Stimulated activated CD8-positive, alpha-beta memory T cell treated with anti-CD3 and anti-CD28 coated beads, Interleukin-7, amount 100 ng/mL, for 48 hours (primary cell): ENCODE results near the gene PPP2R3A.
"Not testable (repeated sequence)": the region's sequence is repeated elsewhere in the genome, so short reads cannot be mapped to it uniquely, and the experiment has no call there.

Experiments used
- DNase-seq, 2 donors: peaks; one replicate each; pipeline ENCODE4 v3.0.0-alpha.2; 2020; ENCODE audit warnings: low read depth in 1 of 2; ENCODE audit errors: extremely low read depth in 1 of 2

Gene PPP2R3A, protein sequence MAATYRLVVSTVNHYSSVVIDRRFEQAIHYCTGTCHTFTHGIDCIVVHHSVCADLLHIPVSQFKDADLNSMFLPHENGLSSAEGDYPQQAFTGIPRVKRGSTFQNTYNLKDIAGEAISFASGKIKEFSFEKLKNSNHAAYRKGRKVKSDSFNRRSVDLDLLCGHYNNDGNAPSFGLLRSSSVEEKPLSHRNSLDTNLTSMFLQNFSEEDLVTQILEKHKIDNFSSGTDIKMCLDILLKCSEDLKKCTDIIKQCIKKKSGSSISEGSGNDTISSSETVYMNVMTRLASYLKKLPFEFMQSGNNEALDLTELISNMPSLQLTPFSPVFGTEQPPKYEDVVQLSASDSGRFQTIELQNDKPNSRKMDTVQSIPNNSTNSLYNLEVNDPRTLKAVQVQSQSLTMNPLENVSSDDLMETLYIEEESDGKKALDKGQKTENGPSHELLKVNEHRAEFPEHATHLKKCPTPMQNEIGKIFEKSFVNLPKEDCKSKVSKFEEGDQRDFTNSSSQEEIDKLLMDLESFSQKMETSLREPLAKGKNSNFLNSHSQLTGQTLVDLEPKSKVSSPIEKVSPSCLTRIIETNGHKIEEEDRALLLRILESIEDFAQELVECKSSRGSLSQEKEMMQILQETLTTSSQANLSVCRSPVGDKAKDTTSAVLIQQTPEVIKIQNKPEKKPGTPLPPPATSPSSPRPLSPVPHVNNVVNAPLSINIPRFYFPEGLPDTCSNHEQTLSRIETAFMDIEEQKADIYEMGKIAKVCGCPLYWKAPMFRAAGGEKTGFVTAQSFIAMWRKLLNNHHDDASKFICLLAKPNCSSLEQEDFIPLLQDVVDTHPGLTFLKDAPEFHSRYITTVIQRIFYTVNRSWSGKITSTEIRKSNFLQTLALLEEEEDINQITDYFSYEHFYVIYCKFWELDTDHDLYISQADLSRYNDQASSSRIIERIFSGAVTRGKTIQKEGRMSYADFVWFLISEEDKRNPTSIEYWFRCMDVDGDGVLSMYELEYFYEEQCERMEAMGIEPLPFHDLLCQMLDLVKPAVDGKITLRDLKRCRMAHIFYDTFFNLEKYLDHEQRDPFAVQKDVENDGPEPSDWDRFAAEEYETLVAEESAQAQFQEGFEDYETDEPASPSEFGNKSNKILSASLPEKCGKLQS (N-terminal part only)

GRCh38 chr3:135965506-135966270, at the start of gene PPP2R3A:
Gene PPP2R3A, plus strand, starts transcription at chr3:135965728. Its CDS starts 35,771 bp downstream, at chr3:136001499.
- DNase-seq = peak; percentile 53 to 54

- DNase-seq = no peak
Measured at GRCh38 chr3:135916310-135916709, 49.2 kb upstream of the PPP2R3A start.

DNA sequence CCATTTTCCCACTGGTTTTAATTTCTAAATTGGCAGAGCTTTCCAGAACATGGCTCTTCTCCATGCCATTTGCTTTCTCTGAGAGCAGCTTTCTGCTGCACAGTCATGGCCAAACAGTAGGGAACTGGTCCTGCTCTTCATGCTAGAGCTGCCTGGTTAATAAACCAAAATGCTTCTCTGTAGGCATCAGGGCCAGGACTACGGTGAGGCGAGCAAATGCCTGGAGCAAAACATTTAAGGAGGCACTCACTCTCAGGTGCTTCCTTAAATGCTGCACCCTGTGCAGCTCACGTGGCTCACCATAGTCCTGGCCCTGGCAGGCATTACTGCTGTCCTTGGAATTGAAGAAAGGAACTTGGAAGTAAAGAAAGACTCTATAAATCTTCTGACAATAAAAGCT, 48.5 kb upstream of the PPP2R3A start:
- DNase-seq = no peak

DNA sequence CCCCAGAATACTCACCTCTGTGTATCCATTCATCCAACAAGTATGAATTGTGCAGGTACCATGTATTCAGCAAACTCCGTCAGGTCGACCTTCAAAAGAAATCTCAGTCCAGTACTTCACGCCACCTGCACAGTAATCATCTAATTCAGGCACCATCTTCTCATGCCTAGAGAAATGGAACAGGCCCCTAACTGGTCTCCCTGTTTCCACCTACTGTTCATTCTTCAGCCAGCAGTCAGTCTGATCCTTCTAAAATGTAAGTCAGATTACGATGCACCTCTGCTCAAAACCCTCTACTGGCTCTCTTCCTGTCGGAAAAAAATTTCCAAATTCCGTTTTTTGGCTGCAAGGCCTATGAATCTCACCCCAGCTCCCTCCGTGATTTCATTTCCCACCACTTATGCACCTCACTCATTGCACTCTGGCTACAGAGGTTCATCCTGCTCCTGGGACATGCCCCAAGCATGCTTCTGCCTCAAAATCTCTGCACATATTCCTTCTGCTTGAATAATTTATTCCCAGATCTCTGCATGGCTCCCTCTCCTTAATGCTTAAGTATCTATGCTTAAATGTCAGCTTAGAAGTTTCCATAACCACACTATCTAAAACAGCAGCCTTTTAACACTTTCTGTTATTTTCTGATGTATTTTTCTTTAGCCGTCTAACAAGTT, 47.5 kb upstream of the PPP2R3A start:
- DNase-seq = no peak

DNA sequence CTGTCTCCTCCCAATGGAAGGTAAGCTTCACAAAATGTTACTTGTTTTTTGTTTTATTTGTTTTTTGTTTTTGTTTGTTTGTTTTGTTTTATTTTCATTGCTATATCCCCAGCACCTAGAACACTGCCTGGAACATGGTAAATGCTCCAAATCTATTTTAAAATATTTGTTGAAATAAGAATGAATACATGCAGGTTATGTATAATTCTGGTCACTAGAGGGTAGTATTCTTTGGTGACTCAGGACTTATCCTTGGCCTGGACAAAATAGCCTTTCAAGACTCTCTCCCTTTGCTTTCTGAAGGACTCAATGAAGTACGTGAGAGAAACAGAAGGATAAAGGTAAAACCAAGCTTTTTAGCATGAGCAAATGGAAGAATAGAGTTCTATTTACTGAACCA, 46.9 kb upstream of the PPP2R3A start:
- no peak for DNase-seq

DNA sequence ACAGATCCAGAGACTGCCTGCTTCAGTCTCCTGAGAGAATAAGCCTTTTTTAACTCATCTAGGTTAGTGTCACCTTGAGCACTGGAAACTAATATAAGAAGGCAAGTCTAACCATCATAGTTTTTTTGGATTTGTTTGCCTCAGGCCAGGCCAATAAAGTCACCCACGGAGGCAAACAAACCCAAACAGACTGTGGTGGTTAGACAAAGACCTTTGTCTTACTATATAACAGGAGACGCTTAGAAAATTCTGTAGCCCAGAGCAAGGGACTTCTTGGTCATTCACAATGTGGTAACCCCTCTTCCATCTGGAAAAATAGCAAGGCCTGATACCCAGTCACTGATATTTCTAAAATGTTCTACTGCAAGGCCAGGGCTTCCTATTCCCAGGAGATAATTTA, 45.3 kb upstream of the PPP2R3A start:
- no peak for DNase-seq

- DNase-seq = no peak
Measured at GRCh38 chr3:135922903-135923250, 42.7 kb upstream of the PPP2R3A start.

DNA sequence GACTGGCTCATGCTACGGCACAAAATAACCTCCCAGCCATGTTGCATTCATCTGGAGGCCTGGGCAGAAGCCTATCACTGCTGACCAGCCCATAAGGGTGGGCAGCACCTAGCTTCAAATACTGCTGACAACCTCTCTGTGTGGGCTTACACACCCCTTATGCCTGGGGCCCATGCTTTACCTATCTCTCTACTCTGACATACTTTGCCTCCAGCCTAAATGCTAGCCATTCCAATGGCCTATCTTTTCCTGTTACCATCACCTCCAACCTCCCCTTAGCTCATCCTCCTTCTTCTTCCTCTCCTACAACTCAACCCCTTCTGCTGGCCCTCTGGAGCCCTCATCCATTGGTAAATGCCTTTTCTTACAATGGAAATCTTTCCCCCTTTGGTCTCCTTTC, 41.0 kb upstream of the PPP2R3A start:
- no peak for DNase-seq

DNA sequence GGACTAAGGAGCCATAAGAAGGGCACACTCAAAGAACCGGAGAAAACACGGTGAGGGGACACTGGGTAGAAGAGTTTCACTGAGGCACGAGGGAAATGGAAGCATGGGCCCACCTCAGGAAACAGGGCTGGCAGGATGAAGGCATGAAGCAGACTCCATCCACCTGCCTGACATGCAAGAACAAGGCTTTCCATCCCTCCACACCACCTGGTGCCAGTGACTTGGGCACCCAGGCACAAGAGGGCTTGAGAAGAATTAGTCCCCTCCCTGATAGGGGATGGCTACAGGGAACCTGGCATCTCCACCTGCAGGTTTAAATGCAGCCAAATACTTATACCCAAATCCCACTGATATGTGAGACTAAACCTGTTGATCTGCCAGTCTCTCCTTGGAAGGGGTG, 38.9 kb upstream of the PPP2R3A start:
- no peak for DNase-seq

- DNase-seq = no peak
Measured at GRCh38 chr3:135927155-135927554, 38.4 kb upstream of the PPP2R3A start.

- no peak for DNase-seq
Measured at GRCh38 chr3:135929670-135930069, 35.9 kb upstream of the PPP2R3A start.

DNA sequence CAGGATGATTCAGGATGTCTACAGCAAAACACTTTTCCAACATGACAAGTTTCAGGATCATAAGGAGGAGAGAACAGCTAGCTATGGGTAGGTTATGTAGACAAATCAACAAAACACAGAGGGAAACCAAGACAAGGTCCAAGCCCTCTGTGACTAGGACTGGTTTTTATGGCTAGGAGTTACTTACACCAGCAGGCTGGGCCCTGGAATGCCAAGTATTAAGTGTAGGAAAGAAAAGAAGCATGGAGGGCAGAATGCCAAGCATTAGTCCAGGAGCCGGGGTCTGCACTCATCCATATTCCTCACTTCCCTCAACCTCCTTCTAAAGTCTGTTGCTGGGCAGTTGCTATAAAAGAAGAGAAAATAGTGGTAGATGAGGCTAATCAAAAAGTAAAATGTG, 35.3 kb upstream of the PPP2R3A start:
- no peak for DNase-seq

DNA sequence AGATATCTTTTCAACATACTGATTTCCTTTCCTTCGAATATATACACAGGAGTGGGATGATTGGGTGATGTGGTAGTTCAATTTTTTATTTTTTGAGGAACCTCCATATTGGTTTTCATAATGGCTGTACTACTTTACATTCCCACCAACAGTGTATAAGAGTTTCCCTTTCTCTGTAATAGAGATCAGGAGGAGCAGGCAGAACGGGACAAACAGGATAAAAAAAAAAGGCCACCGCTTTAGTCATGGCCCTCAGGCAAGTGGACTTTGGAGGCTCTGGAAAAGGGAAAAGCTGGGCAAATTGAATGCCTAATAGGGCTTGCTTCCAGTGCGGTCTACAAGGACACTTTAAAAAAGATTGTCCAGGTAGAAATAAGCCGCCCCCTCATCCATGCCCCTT, 30.4 kb upstream of the PPP2R3A start:
- DNase-seq = not testable (repeated sequence)

- not testable (repeated sequence) for DNase-seq
Measured at GRCh38 chr3:135937766-135938165, 27.8 kb upstream of the PPP2R3A start.

DNA sequence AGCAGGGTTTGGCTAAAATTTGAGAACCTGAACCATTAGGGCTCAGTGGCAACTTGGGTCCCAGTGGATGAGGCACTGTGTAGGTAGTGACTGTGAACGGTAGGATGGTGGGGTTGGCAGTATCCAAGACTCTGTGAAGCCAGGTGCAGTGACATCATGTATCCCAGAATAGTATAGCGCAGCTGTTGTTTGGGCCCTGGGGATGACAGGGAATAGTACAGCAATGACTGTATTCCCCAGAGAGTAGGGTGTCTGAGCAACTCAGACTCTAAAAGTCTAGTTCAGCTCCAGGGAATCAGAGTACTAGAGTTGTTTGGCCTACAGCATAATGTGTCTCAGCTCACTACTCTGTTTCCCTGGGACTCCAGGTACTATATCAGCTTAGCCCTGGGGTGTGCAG, 20.7 kb upstream of the PPP2R3A start:
- no peak for DNase-seq

DNA sequence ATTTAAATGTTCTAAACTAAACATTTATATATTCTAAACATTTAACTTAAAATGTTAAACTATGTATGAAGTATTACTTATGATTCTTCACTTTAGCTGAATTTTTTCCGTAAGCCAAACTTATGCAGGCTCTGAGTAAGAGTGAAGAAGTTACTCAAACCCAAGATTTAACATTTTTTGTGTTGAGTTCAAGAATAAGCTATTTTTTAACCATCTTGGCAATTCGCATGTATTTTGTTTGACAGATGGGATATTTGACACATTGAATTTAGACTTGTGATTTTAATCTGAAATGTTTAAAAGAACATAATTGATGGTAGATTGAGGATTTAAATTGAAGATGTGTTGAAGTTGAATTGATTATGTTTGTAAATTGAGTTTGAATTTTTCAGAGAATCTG, 14.6 kb upstream of the PPP2R3A start:
- DNase-seq = no peak

GRCh38 chr3:135964160-135964955, 1.2 kb upstream of the PPP2R3A start:
- no peak for DNase-seq

- no peak for DNase-seq
Measured at GRCh38 chr3:135965129-135965505, 411 bp upstream of the PPP2R3A start.

DNA sequence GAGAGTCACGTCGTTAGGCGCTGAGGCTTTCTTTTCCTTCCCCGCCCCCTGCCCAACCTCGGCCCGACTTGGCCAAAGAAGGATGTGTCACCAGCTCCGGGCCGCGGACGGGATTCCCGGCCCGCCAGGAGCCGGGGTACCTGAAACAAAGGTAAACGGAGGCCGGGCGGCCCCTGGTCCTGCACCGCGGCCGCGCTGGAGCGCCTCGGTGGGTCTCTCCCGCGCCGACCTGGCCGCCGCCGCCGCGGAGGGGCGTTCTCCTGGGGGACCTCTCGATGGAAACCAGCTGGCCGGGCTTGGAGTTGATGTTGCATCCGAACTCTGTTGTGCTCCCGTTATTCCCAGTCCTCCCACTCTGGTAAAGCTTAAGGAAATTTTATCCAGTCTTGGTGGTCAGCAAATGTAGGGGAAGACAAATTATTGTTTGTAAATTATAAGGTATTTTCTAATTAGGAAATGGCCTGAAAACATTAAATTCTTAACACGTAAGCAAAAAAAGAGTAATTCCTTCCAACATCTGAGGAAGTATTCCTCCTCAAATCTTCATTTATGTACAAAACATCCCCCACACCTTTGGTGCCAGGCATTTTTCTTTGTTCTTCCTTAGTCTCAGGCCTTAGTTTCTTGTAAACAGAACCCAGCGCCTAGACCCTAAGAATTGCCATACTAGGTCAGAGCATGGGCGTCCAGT, 888 bp downstream of the PPP2R3A start:
- no peak for DNase-seq
